Parathyroid adenoma (tissue), 2 donors: Measurements from ENCODE around the gene ROCK2.

ENCODE experiments used
- H2AFZ ChIP-seq: fragments of 300-600 bp; sonication (generic); one replicate; pipeline ENCODE4 v1.7.0; 2017; ENCODE audit warnings: antibody characterized with exemption, mild to moderate bottlenecking
- H3K27ac ChIP-seq: fragments of 300-600 bp; sonication (generic); one replicate; pipeline ENCODE4 v1.7.0; 2017
- H3K27me3 ChIP-seq: fragments of 300-600 bp; sonication (generic); one replicate; pipeline ENCODE4 v1.7.0; 2017; ENCODE audit warnings: low read length; ENCODE audit not compliant: control insufficient read depth, insufficient read depth
- H3K36me3 ChIP-seq: fragments of 300-600 bp; sonication (generic); one replicate; pipeline ENCODE4 v1.7.0; 2017; ENCODE audit warnings: low read length; ENCODE audit not compliant: control insufficient read depth, insufficient read depth
- H3K4me1 ChIP-seq: fragments of 300-600 bp; sonication (generic); one replicate; pipeline ENCODE4 v1.7.0; 2017; ENCODE audit warnings: control low read depth
- H3K4me2 ChIP-seq: fragments of 300-600 bp; sonication (generic); one replicate; pipeline ENCODE4 v1.7.0; 2017; ENCODE audit warnings: low read length
- H3K4me3 ChIP-seq: fragments of 300-600 bp; sonication (generic); one replicate; pipeline ENCODE4 v1.7.0; 2017; ENCODE audit warnings: low read depth, low read length
- H3K79me2 ChIP-seq: fragments of 300-600 bp; sonication (generic); one replicate; pipeline ENCODE4 v1.7.0; 2017; ENCODE audit warnings: control low read depth
- H3K9ac ChIP-seq: fragments of 300-600 bp; sonication (generic); one replicate; pipeline ENCODE4 v1.7.0; 2017; ENCODE audit warnings: mild to moderate bottlenecking
- H3K9me3 ChIP-seq: fragments of 300-600 bp; sonication (generic); one replicate; pipeline ENCODE4 v1.7.0; 2017; ENCODE audit warnings: low read length; ENCODE audit not compliant: control insufficient read depth
- CTCF ChIP-seq: fragments of 300-600 bp; sonication (generic); IDR thresholded peaks from one replicate; pipeline ENCODE4 v1.7.0; 2017; ENCODE audit warnings: antibody characterized with exemption, mild to moderate bottlenecking
- donor health status: primary hyperparathyroidism.

ROCK2 gene

GRCh38 chr2:11389551-11390398 lies 45.3 kb upstream of the ROCK2 start:
- H3K4me3 ChIP-seq = no peak overlapping the region
- H3K4me2 ChIP-seq = no peak overlapping the region
- no peak for TF ChIP-seq CTCF
- no peaks in the 10 kb centered on the region for H3K79me2 ChIP-seq
- no peaks in the 10 kb centered on the region for H3K9me3 ChIP-seq
- no peak overlapping the region for H2AFZ ChIP-seq
- H3K9ac ChIP-seq = no peak overlapping the region
- H3K27ac ChIP-seq = no peak overlapping the region
- H3K36me3 ChIP-seq = no peaks in the 10 kb centered on the region
- H3K4me1 ChIP-seq = no peaks in the 10 kb centered on the region
- no peaks in the 10 kb centered on the region for H3K27me3 ChIP-seq

GRCh38 chr2:11389052-11389420 lies 44.6 kb upstream of the ROCK2 start:
- Histone ChIP-seq H3K9me3 (no peaks in the 10 kb centered on the region), H3K27me3 (no peaks in the 10 kb centered on the region), H3K79me2 (no peaks in the 10 kb centered on the region), H2AFZ (no peak overlapping the region), H3K4me2 (no peak overlapping the region), H3K9ac (no peak overlapping the region), H3K36me3 (no peaks in the 10 kb centered on the region), H3K27ac (no peak overlapping the region), H3K4me1 (no peaks in the 10 kb centered on the region), H3K4me3 (no peak overlapping the region)
- no peak for TF ChIP-seq CTCF

GRCh38 chr2:11388262-11389051 lies 44.0 kb upstream of the ROCK2 start:
- Histone ChIP-seq H3K4me2 (no peak overlapping the region), H3K27me3 (no peaks in the 10 kb centered on the region), H3K27ac (no peak overlapping the region), H3K9me3 (no peaks in the 10 kb centered on the region), H3K4me1 (no peaks in the 10 kb centered on the region), H3K9ac (no peak overlapping the region), H3K36me3 (no peaks in the 10 kb centered on the region), H3K79me2 (no peaks in the 10 kb centered on the region), H2AFZ (no peak overlapping the region), H3K4me3 (no peak overlapping the region)
- TF ChIP-seq CTCF = no peak

- Histone ChIP-seq H3K27ac (no peak overlapping the region), H3K4me2 (no peak overlapping the region), H3K9ac (no peak overlapping the region), H3K36me3 (no peaks in the 10 kb centered on the region), H3K79me2 (no peaks in the 10 kb centered on the region), H3K4me1 (no peaks in the 10 kb centered on the region), H3K27me3 (no peaks in the 10 kb centered on the region), H2AFZ (no peak overlapping the region), H3K4me3 (no peak overlapping the region), H3K9me3 (no peaks in the 10 kb centered on the region)
- TF ChIP-seq CTCF = no peak
Observed at GRCh38 chr2:11387843-11388242, 43.4 kb upstream of the ROCK2 start.
